ENCODE measurements around the gene CCR3. TPM values are rescaled to one million over a fixed set of nuclear protein-coding genes. Genes with fewer than 3 reads are reported as not detected.

Gene CCR3
- total RNA-seq, 1 donor from 2014 or later, result not detected

DNA sequence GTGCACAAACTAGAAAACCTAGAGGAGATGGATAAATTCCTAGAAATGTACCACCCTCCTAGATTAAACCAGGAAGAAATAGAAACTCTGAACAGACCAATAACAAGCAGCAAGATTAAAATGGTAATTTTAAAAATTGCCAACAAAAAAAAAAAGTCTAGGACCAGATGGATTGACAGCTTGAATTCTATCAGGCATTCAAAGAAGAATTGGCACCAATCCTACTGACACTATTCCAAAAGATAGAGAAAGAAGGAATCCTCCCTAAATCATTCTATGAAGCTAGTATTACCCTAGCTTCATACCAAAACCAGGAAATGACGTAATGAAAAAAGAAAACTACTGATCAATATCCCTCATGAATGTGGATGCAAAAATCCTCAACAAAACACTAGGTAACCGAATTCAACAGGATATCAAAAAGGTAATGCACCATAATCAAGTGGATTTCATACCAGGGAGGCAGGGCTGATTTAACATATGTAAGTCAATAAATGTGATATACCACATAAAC lies 24.0 kb upstream of the CCR3 start:
- DNase-seq (ENCODE audit: low spot score) (no peak), ATAC-seq (no peak)

DNA sequence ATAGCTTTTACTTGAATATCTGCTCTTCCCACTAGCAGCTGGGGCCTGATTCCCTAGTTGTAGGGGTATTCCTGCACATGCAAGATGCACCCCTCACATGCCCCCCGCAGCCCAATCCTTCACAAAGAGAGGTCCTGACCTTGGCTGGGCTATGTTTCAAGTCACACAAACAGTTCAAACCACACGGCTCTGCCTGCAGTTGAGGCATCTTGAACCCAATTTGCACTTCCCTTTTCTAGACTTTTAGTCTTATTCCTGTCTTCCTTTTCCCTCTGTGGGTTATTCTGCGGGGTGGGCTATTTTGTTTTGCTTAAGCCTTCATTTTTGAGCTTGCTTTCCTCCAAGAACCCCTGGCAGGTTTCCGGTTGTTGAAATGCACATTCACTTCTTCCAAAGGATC lies 20.9 kb upstream of the CCR3 start:
- DNase-seq (ENCODE audit: low spot score) (no peak), ATAC-seq (no peak)

DNA sequence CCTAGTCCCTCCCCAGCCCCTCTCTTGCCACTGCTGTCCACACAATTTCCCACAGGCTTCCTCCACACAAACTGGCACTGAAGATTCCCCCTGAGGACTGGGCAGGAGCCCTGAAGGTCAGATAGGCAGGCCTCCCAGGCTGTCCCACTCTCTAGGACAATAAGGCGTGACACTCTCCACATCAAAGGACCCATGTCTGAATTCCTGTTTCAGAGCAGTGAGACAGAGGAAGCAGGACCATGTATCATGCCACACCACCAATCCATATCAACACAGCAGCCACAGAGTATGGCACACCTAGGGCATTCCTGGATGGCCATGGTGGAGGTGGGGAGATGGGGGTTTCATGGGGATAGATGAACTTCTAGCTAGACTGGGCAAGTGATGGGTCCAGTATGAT lies 20.3 kb upstream of the CCR3 start:
- ATAC-seq, result no peak
- DNase-seq (ENCODE audit: low spot score), result no peak

DNA sequence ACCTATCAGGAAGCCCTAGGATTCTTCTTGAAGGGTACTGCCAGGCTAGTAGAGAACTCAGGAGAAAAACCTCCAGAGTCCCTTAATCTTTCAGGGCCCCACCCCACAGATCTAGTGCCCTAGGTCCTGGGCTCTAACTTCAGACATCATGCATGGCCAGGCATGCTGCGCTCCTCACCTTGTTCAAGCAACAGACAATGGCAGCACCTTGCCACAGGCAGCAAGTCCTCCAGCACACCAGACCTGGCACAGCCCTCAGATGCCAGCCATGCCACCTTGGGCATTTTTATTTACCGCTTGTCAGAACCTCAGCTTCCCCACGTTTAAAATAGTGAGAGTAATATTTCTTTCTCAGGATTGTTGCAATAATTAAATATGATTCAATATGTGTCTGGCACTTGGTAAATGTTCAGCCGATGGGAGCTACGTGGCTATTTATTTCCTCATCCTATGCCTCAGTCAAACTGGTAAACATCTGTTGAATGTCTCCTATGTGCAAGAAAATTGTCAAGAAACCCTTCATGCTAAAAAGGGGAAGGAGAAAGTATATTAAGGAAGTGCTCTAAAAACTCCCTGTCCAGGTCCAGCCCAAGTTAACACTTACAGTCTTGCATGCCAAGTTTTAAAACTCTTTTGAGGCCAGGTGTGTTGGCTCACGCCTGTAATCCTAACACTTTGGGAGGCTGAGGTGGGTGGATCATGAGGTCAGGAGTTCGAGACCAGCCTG lies 19.7 kb upstream of the CCR3 start:
- no peak for DNase-seq (ENCODE audit: low spot score)
- no peak for ATAC-seq

DNA sequence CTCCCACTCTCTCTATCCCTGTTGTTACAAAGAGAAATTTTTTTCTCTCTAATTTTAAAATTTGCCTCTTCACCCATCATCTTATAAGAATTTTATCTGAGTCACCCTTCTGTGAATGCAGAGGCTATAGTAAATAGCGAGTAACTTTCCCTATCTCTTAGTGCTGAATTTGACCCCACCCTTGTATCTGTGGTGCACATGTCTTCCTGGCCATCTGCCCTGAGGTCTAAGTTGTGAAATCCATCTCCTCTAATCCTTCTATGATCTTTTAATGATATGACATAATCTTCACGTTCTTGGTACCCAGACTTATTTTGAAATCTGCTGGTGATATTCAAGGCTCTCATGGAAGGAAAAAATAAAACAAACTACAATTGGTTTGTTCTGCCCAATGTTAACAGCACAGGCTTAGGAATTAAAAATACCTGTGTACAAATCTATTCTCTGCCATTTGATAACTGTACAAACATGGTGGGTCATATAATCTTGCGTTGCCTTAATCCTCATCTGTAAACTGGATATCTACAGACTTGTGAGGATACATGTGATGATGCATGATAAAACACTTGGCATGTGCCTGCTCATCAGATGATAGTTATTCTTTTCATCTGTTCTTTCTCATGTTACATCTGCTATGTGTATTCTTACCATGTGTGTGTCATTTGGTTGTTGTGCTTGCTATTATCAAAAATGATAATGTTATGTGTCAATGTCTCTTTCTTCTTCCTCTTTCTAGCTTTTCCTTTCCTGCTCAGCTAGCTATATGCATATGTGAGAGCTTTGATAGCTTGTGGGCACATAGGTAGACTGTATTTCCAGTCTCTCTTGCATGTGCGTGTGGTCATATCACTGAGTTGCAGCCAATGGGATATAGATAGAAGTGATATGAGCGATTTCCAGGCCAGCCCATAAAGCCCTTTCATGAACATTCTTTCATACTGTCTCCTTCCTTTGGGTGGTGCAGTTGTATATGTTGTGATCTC lies 13.7 kb upstream of the CCR3 start:
- DNase-seq (ENCODE audit: low spot score), result no peak
- ATAC-seq, result no peak

DNA sequence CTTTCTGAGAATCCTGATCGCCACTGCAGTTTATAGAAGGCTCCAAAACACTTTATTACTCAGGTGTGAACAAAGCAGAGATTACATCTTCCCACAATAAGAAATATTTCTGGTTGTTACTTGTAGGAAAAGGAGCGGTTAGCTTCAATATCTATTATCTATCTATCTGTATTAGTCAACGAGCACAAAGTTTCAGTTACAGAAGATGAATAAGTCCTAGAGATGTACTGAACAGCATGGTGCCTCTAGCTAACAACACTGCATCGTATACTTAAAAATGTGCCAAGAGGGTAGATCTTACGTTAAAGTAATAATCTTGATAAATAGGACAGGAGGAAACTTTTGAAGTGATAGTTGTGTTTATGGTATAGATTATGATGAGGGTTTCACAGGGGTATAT lies 10.9 kb upstream of the CCR3 start:
- ATAC-seq, result no peak
- DNase-seq (ENCODE audit: low spot score), result no peak

DNA sequence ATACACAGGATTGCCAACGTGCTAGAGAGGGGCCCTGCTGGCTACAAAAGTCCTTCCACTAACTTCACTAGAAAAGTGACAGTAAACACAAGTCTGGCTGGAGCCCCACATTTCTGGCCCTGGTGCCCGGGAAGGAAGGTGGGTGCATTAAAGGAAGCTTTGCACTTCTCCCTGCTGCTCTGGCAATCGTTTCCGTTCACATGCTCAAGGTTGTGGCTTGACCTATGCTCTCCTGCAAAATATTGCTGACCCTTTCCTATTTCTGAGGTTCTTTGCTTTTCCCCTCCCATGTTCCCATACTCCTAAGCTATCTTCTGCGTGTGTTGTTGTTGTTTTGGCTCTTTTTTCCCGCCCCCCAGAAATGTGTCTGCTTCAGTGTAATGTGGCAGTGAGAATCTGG lies 9.1 kb upstream of the CCR3 start:
- DNase-seq (ENCODE audit: low spot score), result no peak
- ATAC-seq, result no peak

DNA sequence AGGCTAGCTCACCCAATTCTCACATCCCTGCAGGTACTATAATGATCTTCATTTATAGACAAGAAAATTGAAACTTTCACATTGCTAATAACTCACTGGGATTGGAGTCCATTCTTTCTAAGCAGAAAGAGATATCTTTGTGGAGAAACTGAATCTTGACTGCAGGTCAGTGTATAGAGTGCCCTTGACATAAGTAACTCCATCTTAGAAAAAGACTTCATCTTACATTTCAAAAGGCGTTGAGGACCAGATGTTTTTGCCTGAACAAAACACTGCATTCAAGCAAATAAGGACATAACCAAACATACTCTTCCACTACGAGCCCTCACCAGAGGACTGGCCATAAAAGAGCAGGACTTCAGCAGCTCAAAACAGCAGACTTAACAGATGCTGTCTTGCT lies 6.8 kb upstream of the CCR3 start:
- DNase-seq (ENCODE audit: low spot score), result no peak
- ATAC-seq, result no peak

DNA sequence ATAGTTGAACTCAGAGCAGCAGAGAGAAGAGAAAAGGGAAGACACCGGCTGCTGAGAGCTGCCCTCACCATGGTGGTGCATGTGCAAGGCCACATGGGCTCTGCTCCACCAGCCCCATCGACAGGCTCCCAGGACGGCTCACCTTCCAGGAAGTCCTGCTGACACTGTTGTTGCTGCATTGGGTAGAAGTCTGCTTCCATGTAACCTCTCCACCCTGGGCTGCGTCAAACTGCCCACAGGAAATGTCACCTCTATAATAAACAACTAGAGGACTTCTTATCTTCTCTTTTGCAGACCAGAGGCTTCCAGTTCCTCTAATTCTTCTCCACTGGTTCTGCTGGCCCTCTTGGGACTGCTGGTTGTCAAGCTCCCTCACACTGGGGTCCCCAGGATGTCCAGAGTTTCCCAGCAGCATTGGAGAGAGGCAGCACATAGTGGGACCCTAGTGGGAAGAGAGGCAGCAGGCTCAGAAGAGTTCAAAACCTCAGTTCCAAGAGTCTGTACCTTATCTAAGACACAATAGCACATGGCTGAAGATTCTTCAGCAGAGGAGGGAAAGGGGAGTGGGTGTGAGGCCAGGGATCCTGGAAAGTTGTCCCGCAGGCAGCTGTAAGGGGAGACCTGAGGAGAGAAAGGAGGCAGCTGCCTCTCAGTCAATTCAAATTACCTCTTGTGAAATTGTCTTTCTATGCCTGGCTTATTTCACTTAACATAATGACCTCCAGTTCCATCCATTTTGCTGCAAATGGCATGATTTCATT lies 5.8 kb upstream of the CCR3 start:
- ATAC-seq (no peak), DNase-seq (ENCODE audit: low spot score) (no peak)

DNA sequence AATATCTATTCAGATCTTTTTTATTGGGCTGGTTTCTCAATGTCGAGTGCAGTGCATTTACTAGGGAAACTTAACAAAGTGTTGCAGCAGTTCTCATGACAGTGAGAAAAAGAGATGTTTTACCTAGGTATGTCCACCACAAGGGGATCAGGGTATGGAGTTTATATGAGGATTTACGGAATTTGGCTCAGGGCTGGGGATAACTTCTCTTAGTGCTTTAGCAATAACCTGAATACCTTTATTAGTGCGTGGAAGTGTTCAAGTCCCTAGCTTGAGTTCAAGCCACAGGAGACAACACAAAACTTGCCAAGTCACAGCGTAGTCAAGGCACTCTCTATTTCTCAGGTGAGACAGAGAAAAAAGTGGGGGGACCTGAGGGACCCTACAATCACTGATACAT lies 3.9 kb upstream of the CCR3 start:
- ATAC-seq, result no peak

DNA sequence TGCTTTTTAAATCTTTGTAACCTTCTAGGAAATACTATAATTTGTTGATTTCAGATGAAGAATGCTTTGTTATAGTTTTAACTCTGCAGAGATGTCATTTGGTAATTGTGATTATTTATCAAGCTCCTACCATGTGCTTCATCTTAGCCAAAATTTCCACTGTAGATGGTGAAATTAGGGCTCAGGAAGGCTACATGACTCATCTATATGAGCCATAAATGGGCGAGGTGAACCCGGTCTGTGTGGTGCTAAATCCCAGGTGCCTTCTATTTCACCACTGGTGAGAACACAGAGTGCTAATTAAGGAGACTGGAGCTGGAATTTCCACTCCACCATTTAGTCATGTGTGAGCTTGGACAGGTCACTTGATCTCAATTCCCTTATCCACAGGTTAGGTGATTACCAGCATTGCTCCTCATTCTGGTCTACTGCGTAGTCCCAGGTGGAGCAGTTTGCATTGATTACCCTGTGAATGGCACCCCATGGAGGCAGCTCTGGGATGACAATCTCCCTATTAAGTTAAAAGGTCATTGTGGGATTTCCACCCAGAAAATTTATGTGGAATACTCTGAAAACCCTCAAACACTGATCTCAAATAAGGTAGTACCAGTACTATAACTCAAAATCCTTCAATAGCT lies 2.8 kb upstream of the CCR3 start:
- no peak for DNase-seq (ENCODE audit: low spot score)
- ATAC-seq, result no peak

More for the DNA sequence above, 3.9 kb upstream of the CCR3 start:
- no peak for DNase-seq (ENCODE audit: low spot score)

DNA sequence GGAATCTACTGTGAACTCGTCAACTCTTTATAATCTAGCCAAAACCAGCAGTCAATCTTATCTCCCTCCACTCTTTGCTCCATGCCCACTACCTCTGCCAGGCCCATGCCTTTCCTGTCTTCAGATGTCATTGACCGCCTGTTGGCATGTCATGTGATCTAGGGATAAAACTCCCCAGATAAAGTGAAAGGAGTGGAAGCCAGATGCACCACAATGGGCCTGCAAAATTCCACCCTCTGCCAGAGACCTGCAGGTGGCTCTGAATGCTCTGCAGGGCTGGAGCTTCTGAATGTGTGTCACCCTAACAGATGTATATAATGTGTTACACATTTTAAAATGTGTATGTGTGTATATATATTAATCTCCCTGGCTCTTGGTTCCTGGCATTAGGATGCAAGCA lies 2.3 kb upstream of the CCR3 start:
- ATAC-seq (no peak), DNase-seq (ENCODE audit: low spot score) (no peak)

DNA sequence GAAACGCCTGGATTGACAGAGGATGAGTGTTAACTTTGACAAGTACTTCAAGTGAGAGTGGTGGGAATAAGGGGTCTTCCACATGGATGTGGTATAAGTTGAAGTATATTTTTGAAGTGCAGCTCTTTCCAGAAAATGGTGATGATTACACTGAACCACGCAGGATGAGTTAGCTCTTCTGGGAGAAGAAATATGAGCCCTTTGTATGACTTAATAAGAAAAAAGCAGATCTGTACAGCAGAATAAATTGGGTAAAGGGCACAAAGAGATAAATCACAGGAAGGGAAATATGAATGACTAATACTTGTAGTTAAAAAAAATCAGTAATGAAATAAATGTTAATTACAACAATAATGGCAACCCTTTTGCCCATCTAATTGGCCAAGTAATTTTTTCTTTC lies 1.3 kb downstream of the CCR3 start:
- DNase-seq (ENCODE audit: low spot score) (no peak), ATAC-seq (no peak)

DNA sequence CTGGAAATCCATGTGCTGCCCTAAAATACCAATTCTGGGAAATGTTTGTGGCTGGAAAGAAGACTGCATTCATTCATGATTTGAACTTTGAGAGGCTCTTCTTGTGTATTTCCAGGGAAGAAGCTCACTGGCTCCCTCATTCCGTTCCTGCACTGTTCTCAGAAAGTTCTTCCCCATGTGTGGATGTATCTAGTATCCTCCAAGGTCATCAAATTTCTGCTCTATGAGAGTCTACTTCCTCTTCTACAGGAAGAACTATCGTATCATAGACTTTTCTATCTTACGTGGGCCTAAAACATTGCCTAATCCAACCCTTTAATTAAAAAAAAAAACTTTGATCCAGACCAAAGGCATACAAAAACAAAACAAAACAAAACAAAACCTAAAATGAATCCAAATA lies 2.9 kb downstream of the CCR3 start:
- ATAC-seq, result no peak

DNA sequence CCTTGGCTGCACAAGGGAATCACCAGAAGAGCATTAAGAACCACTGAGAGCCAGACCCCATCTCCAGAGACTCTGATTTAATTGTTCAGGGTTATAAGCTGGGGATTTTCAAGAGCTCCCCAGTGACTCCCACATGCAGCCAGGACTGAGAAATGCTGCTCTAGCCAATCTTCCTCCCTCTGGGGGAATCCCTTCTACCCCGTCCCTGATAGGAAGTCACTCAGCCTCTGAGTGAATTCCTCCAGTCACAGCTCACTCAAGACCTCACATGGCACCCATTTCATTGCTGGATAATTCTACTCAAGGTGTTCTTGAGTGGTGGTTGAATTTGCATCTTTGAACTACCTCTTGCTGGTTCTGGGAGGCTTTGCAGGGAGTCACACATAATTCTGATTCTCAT lies 10.7 kb downstream of the CCR3 start:
- ATAC-seq (no peak), DNase-seq (ENCODE audit: low spot score) (no peak)

More for the DNA sequence above, 2.9 kb downstream of the CCR3 start:
- no peak for DNase-seq (ENCODE audit: low spot score)

DNA sequence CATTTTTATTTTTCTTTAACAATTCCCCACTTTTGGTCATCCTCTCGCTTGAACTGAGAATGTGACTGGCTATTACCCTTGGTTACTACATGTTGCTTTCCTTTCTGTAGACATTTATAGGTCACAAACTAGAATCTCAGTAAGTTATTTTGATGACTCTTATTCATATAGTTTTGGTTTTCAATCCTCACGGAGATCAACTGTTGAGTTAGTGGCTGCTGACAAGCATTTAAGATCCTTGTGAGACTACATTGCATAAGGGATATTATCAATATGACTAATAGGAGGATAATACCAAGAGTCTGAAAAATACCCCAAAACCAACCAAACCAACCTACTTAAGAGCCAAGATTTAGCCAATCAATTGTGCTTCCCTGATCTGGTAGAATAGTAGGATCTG lies 16.3 kb downstream of the CCR3 start:
- DNase-seq (ENCODE audit: low spot score), result no peak
- no peak for ATAC-seq

DNA sequence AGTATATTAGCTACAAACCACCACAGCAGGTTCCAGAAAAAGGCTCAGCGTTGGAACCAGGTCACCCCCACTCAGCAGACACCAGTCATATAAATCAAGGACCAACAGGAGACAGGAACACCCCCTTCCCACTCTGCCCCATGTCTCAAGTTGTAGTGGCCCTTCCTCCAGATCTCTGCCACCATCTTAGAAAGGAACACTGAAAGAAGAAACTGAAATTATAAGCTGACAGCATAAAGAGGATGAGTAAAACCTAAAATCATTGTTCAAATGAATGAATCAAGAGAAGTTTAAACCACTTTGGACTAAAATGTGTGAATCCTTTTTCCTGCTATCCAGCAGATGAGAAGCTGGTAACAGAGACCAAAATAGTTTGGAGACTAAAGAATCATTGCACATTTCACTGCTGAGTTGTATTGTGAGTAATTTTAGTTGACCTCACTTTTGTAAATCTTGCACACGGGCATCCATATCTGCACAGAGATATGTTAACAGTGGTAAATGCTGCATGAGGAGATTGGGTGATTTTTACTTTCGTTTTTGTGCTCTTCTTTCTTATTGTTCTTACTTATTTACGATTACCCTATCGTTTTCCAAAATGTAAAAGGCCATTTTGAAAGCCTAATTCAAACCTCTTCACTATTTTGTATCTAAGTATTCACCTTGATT lies 19.8 kb downstream of the CCR3 start:
- ATAC-seq (no peak), DNase-seq (ENCODE audit: low spot score) (no peak)

DNA sequence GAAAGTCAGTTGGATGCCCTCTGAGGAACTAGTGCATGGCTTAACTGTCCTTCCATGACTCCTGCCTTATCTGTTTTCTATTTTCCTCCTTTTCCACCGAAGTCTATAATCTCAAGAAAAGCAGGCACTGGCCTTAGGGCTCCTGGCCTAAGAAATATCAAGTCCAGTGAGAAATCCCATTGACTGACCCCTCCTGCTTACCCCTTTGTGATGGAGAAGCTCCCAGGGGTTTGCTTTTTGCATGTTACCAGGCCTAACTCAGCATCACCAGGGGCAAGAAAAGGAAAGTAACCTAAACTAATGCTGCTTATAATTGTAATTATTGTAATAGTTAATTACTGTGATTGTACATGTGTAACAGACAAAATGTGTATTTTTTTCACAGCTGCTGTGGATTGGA lies 21.7 kb downstream of the CCR3 start:
- no peak for DNase-seq (ENCODE audit: low spot score)

DNA sequence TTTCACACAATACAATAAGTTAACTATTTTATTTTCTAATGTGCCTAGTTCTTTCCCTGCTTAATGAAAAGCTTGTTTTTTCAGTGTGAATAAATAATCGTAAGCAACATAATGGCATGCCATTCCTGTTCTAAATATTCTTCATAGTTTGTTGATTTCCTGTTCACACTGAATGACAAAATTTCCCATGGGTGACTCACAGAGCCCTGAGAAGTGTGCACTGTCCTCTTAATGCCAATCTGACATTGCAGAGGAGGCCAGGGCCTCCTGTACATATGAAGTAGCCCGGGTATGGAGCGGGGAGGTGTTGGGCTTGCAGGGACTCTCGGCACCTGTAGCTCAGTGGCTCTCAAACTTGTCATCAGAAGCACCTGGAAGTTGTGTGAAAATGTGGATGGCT lies 24.3 kb downstream of the CCR3 start:
- DNase-seq (ENCODE audit: low spot score) (no peak), ATAC-seq (no peak)

More for the DNA sequence above, 21.7 kb downstream of the CCR3 start:
- no peak for ATAC-seq

DNA sequence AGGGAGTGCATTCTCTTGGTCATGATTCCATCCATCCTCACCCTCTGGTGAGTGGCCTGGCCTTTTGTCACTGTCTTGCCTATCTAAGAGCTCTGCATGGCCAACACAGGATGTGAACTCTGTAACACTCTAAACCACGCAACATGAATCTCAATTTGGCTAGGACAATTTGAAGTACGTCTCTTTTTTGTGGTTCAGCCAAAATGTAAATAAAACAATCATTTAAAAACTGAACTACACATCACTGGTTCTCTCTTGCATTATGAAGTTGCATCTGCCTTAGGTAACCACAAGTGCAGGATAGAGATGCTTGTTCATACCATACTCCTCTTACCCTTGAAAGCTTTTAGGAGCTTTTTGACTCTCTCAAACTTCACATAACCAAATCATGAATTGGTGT lies 27.3 kb downstream of the CCR3 start:
- no peak for DNase-seq (ENCODE audit: low spot score)
- no peak for ATAC-seq

Data from left lobe of liver (tissue), 2 donors.